K562 (cell line): Measurements from ENCODE around the gene SUMF1. TPM values are rescaled to one million over a fixed set of nuclear protein-coding genes. Genes with fewer than 3 reads are reported as not detected.

Experiments
- CHD7 ChIP-seq: fragments of 200-600 bp; sonication (generic); IDR thresholded peaks from one replicate; pipeline ENCODE4 v1.6.1; 2012; ENCODE audit warnings: mild to moderate bottlenecking, low read depth, low read length, inconsistent platforms
- HIVEP1 ChIP-seq: fragments of 250-450 bp; sonication (Bioruptor Pico); IDR thresholded peaks from 2 replicates; pipeline ENCODE4 v1.4.0; 2020; ENCODE audit warnings: mild to moderate bottlenecking
- IRF1 ChIP-seq: sonication (generic); formaldehyde crosslinking; IDR thresholded peaks from 2 replicates; pipeline ENCODE4 v1.8.0; 2022; ENCODE audit warnings: missing genetic modification reagents, mild to moderate bottlenecking, borderline replicate concordance
- MNT ChIP-seq, 2 experiments: fragments of 450-650 bp; conservative IDR thresholded peaks; 2 replicates each; pipeline ENCODE4 v1.6.1; 2017; ENCODE audit warnings: mild to moderate bottlenecking in 2 of 2, moderate library complexity in 2 of 2
- TSC22D4 ChIP-seq: fragments of 450-650 bp; IDR thresholded peaks from 2 replicates; pipeline ENCODE4 v1.6.1; 2016; ENCODE audit warnings: missing genetic modification characterization, missing biosample characterization, control low read depth
- ZBTB5 ChIP-seq: fragments of 450-650 bp; IDR thresholded peaks from 2 replicates; pipeline ENCODE4 v1.6.1; 2017; ENCODE audit warnings: antibody characterized with exemption
- ZNF766 ChIP-seq: fragments of 200-800 bp; sonication (Bioruptor generic); conservative IDR thresholded peaks from 2 replicates; pipeline ENCODE4 v1.6.1; 2016; ENCODE audit warnings: missing genetic modification characterization, missing compliant biosample characterization
- polyA plus RNA-seq, 8 experiments: library from polyadenylated mRNA; depleted of rRNA in 4 of 8; stranded (reverse) in 5 of 8; unstranded in 3 of 8; fragments of >200 nt; fragmentation: Nextera tagmentation in 2 of 8; fragmentation: Illumina TruSeq in 1 of 8; extraction: Ambion mirVana in 2 of 8; extraction: Trizol in 1 of 8; gene quantifications; 2 replicates each; pipeline versions ENCODE4 v1.2.1 to v1.2.3, GENCODE V29; 2011 to 2014; ENCODE audit warnings: inconsistent platforms in 1 of 8, missing spikeins in 1 of 8
- total RNA-seq, 7 experiments: library from RNA; depleted of rRNA in 6 of 7; stranded (reverse); fragments of >200 nt in 6 of 7; fragmentation: Illumina TruSeq in 2 of 7; extraction: Trizol in 2 of 7; gene quantifications; 2 replicates each; pipeline versions ENCODE4 v1.2.1 to v1.2.3, GENCODE V29; 2011 to 2021; ENCODE audit warnings: low replicate concordance in 1 of 7

SUMF1 gene
- total and polyA plus RNA-seq, 9 of the 15 experiments (the other 6 are each of a cell fraction or from before 2014, with no cell fraction given): 1.3 to 7.4 (median 4.2) TPM

GRCh38 chr3:4493014-4493940 is 26.2 kb upstream of the SUMF1 start, which contains the start of gene ITPR1 (continued):
- no peak for TF ChIP-seq CHD7
- peak; percentile 89 for TF ChIP-seq ZNF766 (CRISPR knock-in tag)
- TF ChIP-seq HIVEP1 (CRISPR knock-in tag): no peak
- no peak for TF ChIP-seq ZBTB5
- TF ChIP-seq TSC22D4 (tag): no peak
- TF ChIP-seq IRF1 (CRISPR knock-in tag): 0 out of 2 replicates have a peak, but pooled peaks have one; percentile 19
- peak; percentile 97 to 99 for TF ChIP-seq MNT (conservative IDR thresholded peaks at IDR 0.05)
